ENCODE measurements around the gene EMSY. TPM values are rescaled to one million over a fixed set of nuclear protein-coding genes. Genes with fewer than 3 reads are reported as not detected.

EMSY gene
- total and polyA plus RNA-seq, 2 of the 13 experiments (the other 11 are each of a cell fraction or from before 2014, with no cell fraction given) = 11.6 to 18.5 TPM

GRCh38 chr11:76455931-76456330 is 11.1 kb downstream of the EMSY start:
- FAIRE-seq (no peak), ATAC-seq (no peak), DNase-seq (ENCODE audit: low spot score) (no peak)
- in situ Hi-C loops (cut with HindIII; ENCODE audit: extremely low pct_ligation_motif_present, low pct_unique_long_range_greater_than_20kb) = no loop called here
- H3K9me3 ChIP-seq (ENCODE audit: low read length) = no peaks in the 10 kb centered on the region
- H3K79me2 ChIP-seq (ENCODE audit: insufficient read depth, low read length) = no peaks in the 10 kb centered on the region
- H3K4me2 ChIP-seq (ENCODE audit: low read depth, low read length) = no peak overlapping the region
- no peaks in the 10 kb centered on the region for H3K4me1 ChIP-seq (ENCODE audit: insufficient read depth, low read length)
- H3K4me3 ChIP-seq (replicated peaks in 1 of 3; ENCODE audit: insufficient read depth in 1 of 3, low read depth in 2 of 3, low read length in 3 of 3) = no peak overlapping the region
- H3K36me3 ChIP-seq (replicated peaks in 1 of 2; ENCODE audit: control insufficient read depth in 1 of 2, insufficient read depth in 2 of 2, low read length in 2 of 2) = peaks cover 5 to 40% of the 10 kb centered on the region in 2 experiments
- TF ChIP-seq MAF1 (CRISPR knock-in tag; IDR thresholded peaks at IDR 0.05; ENCODE audit: borderline replicate concordance) = no peak
- no peak for TF ChIP-seq NFRKB (IDR thresholded peaks at IDR 0.05)
- no peak for TF ChIP-seq MTA1 (CRISPR knock-in tag; IDR thresholded peaks at IDR 0.05; ENCODE audit: borderline replicate concordance)
- no peak for TF ChIP-seq THRA (CRISPR knock-in tag; IDR thresholded peaks at IDR 0.05; ENCODE audit: borderline replicate concordance)
- no peak for TF ChIP-seq ZNF318 (CRISPR knock-in tag; IDR thresholded peaks at IDR 0.05)
- no peak for TF ChIP-seq ZNF362 (CRISPR knock-in tag; IDR thresholded peaks at IDR 0.05; ENCODE audit: borderline replicate concordance)
- no peak for TF ChIP-seq THYN1 (CRISPR knock-in tag; IDR thresholded peaks at IDR 0.05; ENCODE audit: borderline replicate concordance, low read depth)
- no peak for TF ChIP-seq ZBTB21 (CRISPR knock-in tag; IDR thresholded peaks at IDR 0.05)
- TF ChIP-seq ZNF724P (CRISPR knock-in tag; IDR thresholded peaks at IDR 0.05; ENCODE audit: borderline replicate concordance) = no peak
- TF ChIP-seq FOXJ3 (CRISPR knock-in tag; IDR thresholded peaks at IDR 0.05; ENCODE audit: borderline replicate concordance) = no peak
- TF ChIP-seq ZNF33B (CRISPR knock-in tag; IDR thresholded peaks at IDR 0.05) = no peak
- TF ChIP-seq PPARG (CRISPR knock-in tag; conservative IDR thresholded peaks at IDR 0.05) = no peak
- no peaks in the 10 kb centered on the region; the same call in 1 of the 2 replicates for H4K20me1 ChIP-seq (ENCODE audit: insufficient read depth, low read length)
- intact Hi-C loops (cut with micrococcal nuclease; ENCODE audit: unreplicated experiment) = no loop called here
- no peak overlapping the region for H3K27ac ChIP-seq (ENCODE audit: extremely low read length, insufficient read depth, low read length)
- no peak overlapping the region for H3K9ac ChIP-seq (ENCODE audit: insufficient read depth, low read depth, low read length)
- H3K27me3 ChIP-seq (ENCODE audit: control insufficient read depth in 1 of 2, insufficient read depth in 2 of 2, low read length in 2 of 2) = no peaks in the 10 kb centered on the region
- no TSS peak for BruUV-seq (replicated peaks)
- H2AFZ ChIP-seq (ENCODE audit: low read length) = no peak overlapping the region
- CTCF ChIA-PET (ENCODE audit: low intra/inter-chr PET ratio, low total read pairs) = no interaction called here
- POLR2A ChIA-PET = no interaction called here
